Measurements from ENCODE around the gene MIGA2. TPM values are rescaled to one million over a fixed set of nuclear protein-coding genes. Genes with fewer than 3 reads are reported as not detected.
A peak's percentile ranks its signal among the peaks of the same experiment; 100 is the strongest.

MIGA2 gene
- 10 to 100 TPM; 29.2 to 49.5 (median 31.6) TPM for total RNA-seq
- 10 to 100 TPM; 27.7 to 61.3 TPM for polyA plus RNA-seq
- long read RNA-seq, donor 1, partial matches to known transcripts = 46 of 108 reads
- long read RNA-seq, donor 1, other reads (novel, unspliced or antisense) = 61 of 108 reads
- long read RNA-seq, donor 2, partial matches to known transcripts = 69 of 262 reads
- long read RNA-seq, donor 2, other reads (novel, unspliced or antisense) = 185 of 262 reads
- long read RNA-seq, donor 3, partial matches to known transcripts = 44 of 129 reads
- long read RNA-seq, donor 3, other reads (novel, unspliced or antisense) = 84 of 129 reads

GRCh38 chr9:129036241-129036922 lies at the start of gene MIGA2:
Gene MIGA2, plus strand, starts transcription at chr9:129036626. Its CDS starts 3,969 bp downstream, at chr9:129040595.
- Histone ChIP-seq H3K4me3 (peak within 1 kb of the TSS; percentile 63 to 98 (median 91)), H3K36me3 (peaks cover 0 to 12% (median 10%) of the 10 kb centered on the region in 9 donors), H3K9me3 (no peaks in the 10 kb centered on the region), H3K27ac (peak within 1 kb of the TSS; percentile 15 to 91 (median 82)), H3K27me3 (no peaks in the 10 kb centered on the region), H3K4me1 (peaks cover 7 to 42% (median 21%) of the 10 kb centered on the region in 12 donors)
- intact Hi-C loops (cut with DNase I) = loop anchor here in 1 of 10 donors (1.0 kb wide), 1 partner anchor 8 kb away; the partner anchor contains the start of gene SH3GLB2
- ATAC-seq (peak; percentile 97 to 99 (median 98)), DNase-seq (peak; percentile 97 to 99 (median 98))
- WGBS, 4 donors = 0 to 1% (median 1%) methylated on average over 27 to 49 of the region's 49 CpGs
- TF ChIP-seq POLR2A (IDR thresholded peaks at IDR 0.05) (peak; percentile 91 to 98), CTCF (IDR thresholded peaks at IDR 0.05) (no peak)

- TF ChIP-seq POLR2A (IDR thresholded peaks at IDR 0.05) (no peak), CTCF (IDR thresholded peaks at IDR 0.05) (no peak)
- WGBS, 4 donors = 94 to 100% (median 96%) methylated on average over 5 of the region's 5 CpGs
- peaks cover 0 to 100% (median 98%) of the 10 kb centered on the region in 9 donors for H3K36me3 ChIP-seq
- no peak overlapping the region for H3K27ac ChIP-seq
- ATAC-seq (no peak), DNase-seq (no peak)
- no peak overlapping the region for H3K4me3 ChIP-seq
- no peaks in the 10 kb centered on the region for H3K9me3 ChIP-seq
- H3K4me1 ChIP-seq = peaks cover 0 to 7% (median 0%) of the 10 kb centered on the region in 12 donors
- no peaks in the 10 kb centered on the region for H3K27me3 ChIP-seq
- intact Hi-C loops (cut with DNase I) = no loop called here
Observed at GRCh38 chr9:128986671-128987070, 49.8 kb upstream of the MIGA2 start.

GRCh38 chr9:128987805-128988204 lies 48.6 kb upstream of the MIGA2 start:
- Histone ChIP-seq H3K4me1 (peaks cover 0 to 7% (median 0%) of the 10 kb centered on the region in 12 donors), H3K27me3 (no peaks in the 10 kb centered on the region), H3K4me3 (peak overlapping the region in 1 of 12 donors; percentile 7), H3K27ac (peak overlapping the region in 6 of 12 donors; percentile 4 to 63 (median 50)), H3K36me3 (peaks cover 0 to 100% (median 98%) of the 10 kb centered on the region in 9 donors), H3K9me3 (no peaks in the 10 kb centered on the region)
- ATAC-seq = peak; percentile 73 to 86 (median 77)
- intact Hi-C loops (cut with DNase I) = no loop called here
- DNase-seq = peak in 1 of 5 donors; percentile 48
- WGBS, 4 donors = 78 to 88% (median 84%) methylated on average over 5 of the region's 5 CpGs
- TF ChIP-seq CTCF (IDR thresholded peaks at IDR 0.05) (no peak), POLR2A (IDR thresholded peaks at IDR 0.05) (no peak)

- H3K9me3 ChIP-seq = no peaks in the 10 kb centered on the region
- intact Hi-C loops (cut with DNase I) = no loop called here
- peak in 3 of 12 donors; percentile 9 to 18 (median 15) for TF ChIP-seq CTCF (IDR thresholded peaks at IDR 0.05)
- TF ChIP-seq POLR2A (IDR thresholded peaks at IDR 0.05) = no peak
- ATAC-seq (no peak), DNase-seq (no peak)
- H3K27me3 ChIP-seq = no peaks in the 10 kb centered on the region
- 70 to 80% (median 78%) methylated on average over 6 to 7 of the region's 7 CpGs for WGBS, 4 donors
- H3K27ac ChIP-seq = no peak overlapping the region
- H3K4me3 ChIP-seq = no peak overlapping the region
- H3K4me1 ChIP-seq = peaks cover 0 to 4% (median 0%) of the 10 kb centered on the region in 12 donors
- peaks cover 0 to 100% (median 97%) of the 10 kb centered on the region in 9 donors for H3K36me3 ChIP-seq
Observed at GRCh38 chr9:128992995-128993394, 43.4 kb upstream of the MIGA2 start.
